HG03196 (cell line): ENCODE data around the gene CCDC148.
"Not testable (repeated sequence)": the region's sequence is repeated elsewhere in the genome, so short reads cannot be mapped to it uniquely, and the experiment has no call there.

Source experiments
- ATAC-seq: cut with Tn5 transposase; IDR thresholded peaks from one replicate; pipeline ENCODE4 v1.9.1; 2021; ENCODE audit not compliant: unreplicated experiment

Gene CCDC148

GRCh38 chr2:158443606-158444005, 12.9 kb downstream of the CCDC148 start:
- no peak for ATAC-seq

DNA sequence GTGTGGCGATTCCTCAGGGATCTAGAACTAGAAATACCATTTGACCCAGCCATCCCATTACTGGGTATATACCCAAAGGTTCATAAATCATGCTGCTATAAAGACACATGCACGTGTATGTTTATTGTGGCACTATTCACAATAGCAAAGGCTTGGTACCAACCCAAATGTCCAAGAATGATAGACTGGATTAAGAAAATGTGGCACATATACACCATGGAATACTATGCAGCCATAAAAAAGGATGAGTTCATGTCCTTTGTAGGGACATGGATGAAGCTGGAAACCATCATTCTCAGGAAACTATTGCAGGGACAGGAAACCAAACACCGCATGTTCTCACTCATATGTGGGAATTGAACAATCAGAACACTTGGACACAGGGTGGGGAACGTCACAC, 17.5 kb downstream of the CCDC148 start:
- not testable (repeated sequence) for ATAC-seq

DNA sequence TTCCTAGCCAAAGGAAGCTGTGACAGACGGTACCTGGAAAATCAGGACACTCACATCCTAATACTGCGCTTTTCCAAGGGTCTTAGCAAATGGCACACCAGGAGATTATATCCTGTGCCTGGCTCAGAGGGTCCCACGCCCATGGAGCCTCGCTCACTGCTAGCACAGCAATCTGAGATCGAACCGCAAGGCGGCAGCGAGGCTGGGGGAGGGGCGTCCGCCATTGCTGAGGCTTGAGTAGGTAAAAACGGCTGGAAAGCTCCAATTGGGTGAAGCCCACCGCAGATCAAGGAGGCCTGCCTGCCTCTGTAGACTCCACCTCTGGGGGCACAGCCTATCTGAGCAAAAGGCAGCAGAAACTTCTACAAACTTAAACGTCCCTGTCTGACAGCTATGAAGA, 22.8 kb downstream of the CCDC148 start:
- not testable (repeated sequence) for ATAC-seq

DNA sequence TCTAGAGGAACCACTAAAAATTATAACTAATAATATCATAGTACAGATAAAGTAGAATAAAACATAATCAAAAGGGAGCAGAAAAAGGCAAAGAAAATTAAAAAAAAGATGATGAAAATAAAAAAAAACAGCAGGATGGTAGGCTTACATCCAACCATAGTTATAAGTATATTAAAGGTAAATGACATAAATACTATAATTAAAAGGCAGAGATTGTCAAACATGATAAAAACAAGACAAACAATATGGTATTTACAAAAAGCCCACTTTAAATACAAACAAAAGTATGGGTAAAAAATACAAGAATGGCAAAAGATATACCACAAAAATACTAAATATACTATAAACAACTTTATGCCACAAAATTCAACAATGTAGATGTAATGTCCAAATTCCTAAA, 24.4 kb downstream of the CCDC148 start:
- ATAC-seq: no peak

DNA sequence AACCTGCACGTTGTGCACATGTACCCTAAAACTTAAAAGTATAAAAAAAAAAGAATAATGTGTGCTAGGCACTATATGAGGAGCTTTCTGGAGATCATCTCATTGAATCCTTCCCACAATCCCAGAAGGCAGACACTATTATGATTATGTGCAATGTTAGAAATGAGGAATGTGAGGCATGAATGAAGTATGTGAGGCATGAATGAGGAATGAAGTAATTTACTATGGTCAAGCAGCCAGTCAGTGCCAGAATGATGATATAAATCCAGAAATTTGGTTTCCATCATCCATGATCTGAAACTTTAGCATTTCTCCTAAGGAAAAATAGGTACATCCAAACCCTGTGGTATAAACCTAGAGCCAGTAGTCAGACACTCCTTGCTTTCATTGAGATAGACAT, 42.0 kb downstream of the CCDC148 start:
- ATAC-seq: no peak

- no peak for ATAC-seq
Observed at GRCh38 chr2:158413581-158413980, 43.0 kb downstream of the CCDC148 start.

GRCh38 chr2:158412206-158412605, 44.3 kb downstream of the CCDC148 start:
- ATAC-seq: no peak

DNA sequence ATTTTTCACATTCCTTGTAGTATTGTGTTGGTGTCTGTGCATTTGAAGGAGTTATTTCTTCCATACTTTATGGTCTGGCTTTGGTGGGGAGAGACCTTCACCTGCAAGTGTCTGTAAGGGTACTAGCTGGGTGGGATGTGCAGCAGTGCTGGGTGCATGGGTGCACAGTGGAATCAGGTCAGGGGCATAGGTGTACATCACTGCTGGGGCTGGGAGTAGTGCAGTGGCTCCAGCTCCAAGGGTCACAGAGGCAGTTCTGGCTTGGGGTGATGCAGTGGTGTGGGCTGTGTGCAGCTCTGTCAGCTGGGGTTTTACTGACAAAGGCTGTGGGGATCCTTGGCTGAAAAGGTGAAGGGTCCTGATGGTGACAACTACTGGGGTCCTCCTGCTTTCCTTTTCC, 44.8 kb downstream of the CCDC148 start:
- ATAC-seq: no peak

DNA sequence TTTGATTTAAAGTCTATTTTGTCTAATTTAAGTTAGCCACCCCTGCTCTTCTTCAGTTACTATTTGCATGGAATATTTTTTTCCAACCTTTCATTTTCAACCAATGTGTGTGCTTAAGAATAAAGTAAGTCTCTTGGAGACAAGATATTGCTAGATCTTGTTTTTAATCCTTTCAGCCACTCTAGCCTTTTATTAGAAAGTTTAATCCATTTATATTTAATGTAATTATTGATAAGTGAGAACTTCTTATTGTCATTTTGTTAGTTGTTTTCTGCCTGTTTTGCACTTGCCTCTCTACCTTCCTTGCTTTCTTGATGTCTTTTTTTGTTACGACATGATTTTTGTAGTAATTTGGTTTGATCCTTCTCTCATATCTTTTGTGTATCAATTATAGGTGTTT, 46.4 kb downstream of the CCDC148 start:
- no peak for ATAC-seq

DNA sequence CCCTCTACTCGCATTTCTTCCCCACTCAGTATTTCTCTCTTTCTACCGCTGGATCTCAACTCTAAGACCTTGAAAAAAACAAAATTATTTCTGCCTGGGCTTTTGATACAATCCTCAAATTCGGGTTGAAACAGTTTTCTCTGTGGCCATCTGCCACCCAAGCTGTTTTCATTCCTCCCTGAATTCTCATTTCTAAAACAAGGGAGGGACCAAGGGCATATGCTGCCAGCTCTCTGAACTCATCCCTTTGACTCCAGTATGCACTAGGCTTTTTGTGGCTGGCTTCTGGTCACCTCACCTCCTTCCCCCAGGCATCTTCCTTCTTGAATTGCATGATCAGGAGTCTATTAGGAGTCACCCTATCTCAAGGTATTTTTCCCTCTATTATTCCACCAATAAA, 49.5 kb downstream of the CCDC148 start:
- no peak for ATAC-seq

DNA sequence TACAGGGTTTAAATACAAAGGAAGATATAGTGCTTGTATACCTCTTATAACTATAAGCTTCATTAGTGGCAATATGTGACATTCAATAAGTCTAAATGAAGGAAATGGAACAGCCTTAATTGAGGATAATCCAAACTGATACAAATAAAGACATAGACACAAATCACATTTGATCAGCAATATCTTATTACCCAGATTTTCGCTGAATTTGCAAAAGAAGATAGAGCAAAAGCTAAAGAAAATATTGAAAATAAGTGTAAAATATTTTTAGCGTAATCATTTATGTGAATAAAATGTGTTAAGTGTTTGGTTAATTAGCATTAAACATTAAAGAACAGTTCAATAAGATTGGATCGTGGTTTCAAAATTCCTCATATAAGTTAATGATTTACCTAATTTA, 51.2 kb downstream of the CCDC148 start:
- no peak for ATAC-seq

DNA sequence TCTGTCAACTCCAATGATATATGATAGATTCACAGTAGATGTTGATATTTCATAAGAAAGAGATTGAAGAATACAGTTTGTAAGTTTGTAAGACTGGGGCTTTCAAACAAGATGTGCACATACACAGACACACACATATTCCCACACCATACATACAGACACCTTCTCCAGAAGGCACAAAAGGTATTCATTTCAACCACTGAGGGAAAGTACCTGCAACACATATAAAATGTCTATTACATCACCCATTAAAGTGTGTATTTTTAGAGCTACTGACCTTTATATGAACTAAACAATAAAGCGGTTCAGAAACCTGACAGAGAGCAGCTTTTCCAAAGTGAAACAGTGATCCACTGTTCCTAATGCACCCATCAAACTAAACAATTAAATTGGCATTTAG, 53.3 kb downstream of the CCDC148 start:
- no peak for ATAC-seq

DNA sequence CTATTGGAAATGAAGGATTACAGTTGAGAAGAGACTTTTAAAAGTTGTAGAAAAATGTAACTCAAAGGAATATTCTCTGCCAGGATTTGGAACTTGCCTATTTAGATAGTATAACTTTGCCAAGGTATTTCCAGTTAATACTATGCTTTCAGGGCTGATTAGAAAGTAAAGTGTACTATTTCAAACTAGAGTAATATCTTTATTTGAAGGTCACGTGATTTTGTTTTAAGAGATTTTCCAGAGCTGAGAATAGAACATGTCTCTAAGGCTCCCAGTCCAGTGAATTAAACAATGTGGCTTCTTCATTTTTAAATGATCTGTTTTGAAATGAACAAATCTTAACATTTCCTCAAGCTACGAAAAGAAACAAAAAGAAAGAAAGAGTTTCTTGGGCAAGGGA, 53.9 kb downstream of the CCDC148 start:
- no peak for ATAC-seq

DNA sequence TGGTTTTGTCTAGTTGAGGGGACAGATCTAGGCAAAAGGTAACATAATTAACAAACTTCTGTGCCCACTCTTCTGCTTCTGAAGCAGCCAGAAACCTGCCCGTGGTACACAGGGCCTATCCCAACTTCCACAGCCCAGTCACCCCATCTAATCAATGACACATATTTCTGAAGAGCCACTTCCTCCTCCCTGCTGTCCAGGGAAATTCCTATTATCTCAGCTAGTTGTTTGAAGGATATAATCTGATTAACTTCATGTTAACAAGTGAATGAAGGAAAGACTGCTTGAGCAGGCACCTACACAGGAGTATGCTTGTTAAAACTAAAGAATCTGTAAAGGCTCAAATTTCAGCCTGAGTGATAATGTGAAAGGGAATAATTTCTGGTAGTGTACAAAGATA, 61.4 kb downstream of the CCDC148 start:
- no peak for ATAC-seq

- no peak for ATAC-seq
Observed at GRCh38 chr2:158394453-158394852, 62.1 kb downstream of the CCDC148 start.

DNA sequence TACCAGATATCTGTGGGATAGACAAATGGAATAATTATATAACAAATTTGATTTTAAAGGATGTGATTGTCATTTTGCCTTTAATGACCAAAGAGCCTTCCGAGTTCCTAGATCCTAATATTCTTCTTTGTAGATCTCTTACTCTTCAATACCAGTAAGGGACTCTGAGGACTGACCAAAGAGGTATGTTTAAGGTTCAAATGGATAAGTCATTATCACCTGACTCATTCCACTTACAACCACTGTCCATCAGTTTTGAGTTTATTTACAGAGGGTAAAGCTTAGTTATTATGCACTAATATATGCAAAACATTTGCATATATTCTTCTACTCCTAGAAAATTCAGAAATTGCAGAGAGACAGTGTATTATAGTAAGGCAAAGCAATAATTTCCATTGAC, 62.7 kb downstream of the CCDC148 start:
- no peak for ATAC-seq

GRCh38 chr2:158392687-158393086, 63.9 kb downstream of the CCDC148 start:
- ATAC-seq: no peak

GRCh38 chr2:158391876-158392275, 64.7 kb downstream of the CCDC148 start:
- no peak for ATAC-seq

DNA sequence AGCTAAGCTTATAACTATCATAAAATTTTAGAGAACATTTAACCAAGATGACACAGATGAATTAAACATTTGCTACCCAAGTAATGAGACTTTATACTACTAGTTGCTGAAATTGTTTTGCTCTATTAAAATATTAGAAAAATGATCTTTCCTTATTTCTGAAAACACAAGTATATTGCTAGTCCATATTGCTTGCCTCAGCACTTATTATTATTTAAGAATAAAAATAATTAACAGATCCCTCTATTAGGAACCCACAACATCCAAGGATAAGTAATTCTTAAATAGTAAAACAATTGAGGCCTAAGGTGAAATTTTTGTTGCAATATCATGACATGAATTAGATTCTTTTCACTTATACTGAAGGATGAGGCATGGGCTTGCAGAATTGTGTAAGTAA, 65.2 kb downstream of the CCDC148 start:
- no peak for ATAC-seq

DNA sequence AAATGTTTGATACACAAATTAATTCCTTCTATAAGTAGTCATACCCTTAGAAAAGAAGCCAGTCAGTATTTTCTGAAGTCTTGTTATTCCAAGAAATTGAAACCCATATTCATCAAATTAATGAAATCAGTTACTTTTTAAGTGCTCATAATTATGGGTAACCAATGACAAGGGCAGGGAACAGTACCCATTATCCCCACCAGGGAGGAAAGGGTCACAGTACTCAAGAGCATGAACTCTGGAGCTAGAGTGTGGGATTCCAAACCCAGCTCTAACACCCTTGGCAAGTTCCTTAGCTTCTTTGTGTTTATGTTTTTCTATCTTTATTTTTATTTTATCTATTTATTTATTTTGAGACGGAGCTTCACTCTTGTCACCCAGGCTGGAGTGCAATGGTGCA, 68.4 kb downstream of the CCDC148 start:
- ATAC-seq: no peak

GRCh38 chr2:158385646-158386045, 70.9 kb downstream of the CCDC148 start:
- ATAC-seq: no peak

- no peak for ATAC-seq
Observed at GRCh38 chr2:158381978-158382377, 74.6 kb downstream of the CCDC148 start.

- no peak for ATAC-seq
Observed at GRCh38 chr2:158381205-158381604, 75.3 kb downstream of the CCDC148 start.

GRCh38 chr2:158380746-158381145, 75.8 kb downstream of the CCDC148 start:
- no peak for ATAC-seq
